ENCODE results near the gene SNRNP70. TPM values are rescaled to one million over a fixed set of nuclear protein-coding genes. Genes with fewer than 3 reads are reported as not detected.

SNRNP70 gene
- total and polyA plus RNA-seq, 9 donors = 133 to 366 (median 252) TPM

- 0 to 2% (median 1%) methylated on average over 14 of the region's 14 CpGs for WGBS, 3 donors
- DNase-seq = no peak
- peak overlapping the region; percentile 79 to 81 for H3K27ac ChIP-seq
- peak overlapping the region; percentile 63 for H3K4me3 ChIP-seq
- no peak for TF ChIP-seq POLR2A (IDR thresholded peaks at IDR 0.05)
- no peak for TF ChIP-seq EP300 (IDR thresholded peaks at IDR 0.05)
- no peak for TF ChIP-seq CTCF (IDR thresholded peaks at IDR 0.05)
- no peaks in the 10 kb centered on the region for H3K36me3 ChIP-seq
- H3K27me3 ChIP-seq = no peaks in the 10 kb centered on the region
- intact Hi-C loops (cut with DNase I) = no loop called here
- H3K9me3 ChIP-seq = no peaks in the 10 kb centered on the region
- H3K4me1 ChIP-seq (ENCODE audit: insufficient read depth) = peaks cover 10% of the 10 kb centered on the region
Measured at GRCh38 chr19:49085868-49086232, 599 bp downstream of the SNRNP70 start.

- 23 to 41% (median 23%) methylated on average over 11 of the region's 11 CpGs for WGBS, 3 donors
- no peaks in the 10 kb centered on the region for H3K36me3 ChIP-seq
- intact Hi-C loops (cut with DNase I) = no loop called here
- no peak for TF ChIP-seq POLR2A (IDR thresholded peaks at IDR 0.05)
- no peak for TF ChIP-seq EP300 (IDR thresholded peaks at IDR 0.05)
- no peak for TF ChIP-seq CTCF (IDR thresholded peaks at IDR 0.05)
- H3K9me3 ChIP-seq = no peaks in the 10 kb centered on the region
- no peak for DNase-seq
- no peak overlapping the region for H3K27ac ChIP-seq
- peak overlapping the region; percentile 63 for H3K4me3 ChIP-seq
- no peaks in the 10 kb centered on the region for H3K27me3 ChIP-seq
- H3K4me1 ChIP-seq (ENCODE audit: insufficient read depth) = peaks cover 10% of the 10 kb centered on the region
Measured at GRCh38 chr19:49086296-49086695, 1.0 kb downstream of the SNRNP70 start.

GRCh38 chr19:49091391-49092038 lies 6.3 kb downstream of the SNRNP70 start:
- intact Hi-C loops (cut with DNase I) = loop anchor here in 2 of 4 donors (10.0 kb wide), 2 partner anchors 53 to 123 kb away; no protein-coding TSS in a partner anchor
- WGBS, 3 donors = 86 to 90% (median 87%) methylated on average over 17 of the region's 17 CpGs
- no peaks in the 10 kb centered on the region for H3K27me3 ChIP-seq
- no peaks in the 10 kb centered on the region for H3K9me3 ChIP-seq
- H3K36me3 ChIP-seq = no peaks in the 10 kb centered on the region
- TF ChIP-seq EP300 (IDR thresholded peaks at IDR 0.05) = no peak
- TF ChIP-seq CTCF (IDR thresholded peaks at IDR 0.05) = no peak
- TF ChIP-seq POLR2A (IDR thresholded peaks at IDR 0.05) = no peak
- H3K27ac ChIP-seq = no peak overlapping the region
- no peak overlapping the region for H3K4me3 ChIP-seq
- no peak for DNase-seq
- peaks cover 4% of the 10 kb centered on the region for H3K4me1 ChIP-seq (ENCODE audit: insufficient read depth)

- no peak overlapping the region for H3K27ac ChIP-seq
- no peaks in the 10 kb centered on the region for H3K27me3 ChIP-seq
- intact Hi-C loops (cut with DNase I) = loop anchor here in 2 of 4 donors (10.0 kb wide), 2 partner anchors 52 to 122 kb away; no protein-coding TSS in a partner anchor
- H3K4me3 ChIP-seq = no peak overlapping the region
- no peaks in the 10 kb centered on the region for H3K4me1 ChIP-seq (ENCODE audit: insufficient read depth)
- no peaks in the 10 kb centered on the region for H3K36me3 ChIP-seq
- WGBS, 3 donors = 83 to 84% (median 84%) methylated on average over 6 of the region's 6 CpGs
- TF ChIP-seq POLR2A (IDR thresholded peaks at IDR 0.05) (no peak), EP300 (IDR thresholded peaks at IDR 0.05) (no peak), CTCF (IDR thresholded peaks at IDR 0.05) (no peak)
- DNase-seq = no peak
- H3K9me3 ChIP-seq = no peaks in the 10 kb centered on the region
Measured at GRCh38 chr19:49092686-49093085, 7.4 kb downstream of the SNRNP70 start.

All from ovary (tissue), 9 donors.